PC-9 (cell line): ENCODE measurements around the gene CARD11.

Experiments
- CTCF ChIP-seq: fragments of 200-600 bp; sonication (generic); conservative IDR thresholded peaks from 2 replicates; pipeline ENCODE4 v1.6.1; 2017; ENCODE audit warnings: mixed run types, antibody characterized with exemption, mild to moderate bottlenecking, moderate library complexity
- EZH2 ChIP-seq: fragments of 200-600 bp; sonication (generic); IDR thresholded peaks from 2 replicates; pipeline ENCODE4 v1.8.0; 2017; ENCODE audit warnings: antibody characterized with exemption, low read depth

GRCh38 chr7:3078514-3078913 is 34.8 kb upstream of the CARD11 start:
- TF ChIP-seq CTCF (no peak), EZH2 (no peak)
